Measurements from ENCODE around the gene AP2B1.

DNA sequence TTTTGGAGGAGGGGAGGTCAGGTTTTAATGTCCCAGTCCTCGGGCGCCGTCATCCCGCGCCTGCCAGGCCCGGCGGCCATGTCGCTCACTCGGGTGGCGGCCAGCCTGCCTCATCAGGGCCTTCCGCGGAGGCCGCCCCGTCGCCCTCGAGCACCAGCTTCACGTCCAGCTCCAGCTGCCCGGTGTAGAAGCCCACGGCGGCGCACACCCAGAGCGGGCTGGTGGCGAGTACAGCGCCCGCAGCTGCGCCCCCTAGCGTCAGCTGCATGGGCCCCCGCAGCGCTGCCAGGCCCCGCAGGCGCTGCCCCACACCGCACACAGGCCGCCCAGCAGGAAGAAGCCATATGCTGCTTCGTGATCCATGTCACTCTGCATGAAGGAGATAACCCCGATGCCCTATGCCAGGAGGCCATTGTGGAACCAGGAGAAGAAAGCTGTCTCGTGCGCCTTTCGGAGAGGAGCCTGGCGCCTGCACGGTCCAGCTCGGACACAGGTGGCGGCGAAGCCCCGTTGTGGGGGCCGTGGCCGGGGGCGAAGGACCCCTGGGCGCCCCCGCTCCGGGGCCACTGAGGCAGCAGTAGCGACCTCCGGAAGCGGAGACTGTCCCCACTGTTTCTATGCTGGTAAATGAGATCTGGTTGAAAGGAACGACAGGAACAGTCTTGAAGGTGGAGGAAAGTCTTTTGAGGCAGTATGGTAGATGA is 9.6 kb downstream of the AP2B1 start:
- TF ChIP-seq POLR2A (IDR thresholded peaks at IDR 0.05; ENCODE audit: low read length), result no peak
- TF ChIP-seq GATA1 (IDR thresholded peaks at IDR 0.05; ENCODE audit: low read depth, low read length), result no peak

All from erythroblast (primary cell).